Neural progenitor cell (in vitro differentiated cells): Measurements from ENCODE around the gene USP15.

Source experiments
- EZH2phosphoT487 ChIP-seq: fragments of 200-600 bp; sonication (generic); IDR thresholded peaks from 2 replicates; pipeline ENCODE4 v1.6.1; 2017; ENCODE audit warnings: antibody characterized with exemption
- TF ChIP-seq, protein P1 (sequence below): fragments of 200-600 bp; sonication (generic); IDR thresholded peaks from 2 replicates; pipeline ENCODE4 v1.5.1; 2017; ENCODE audit warnings: antibody characterized with exemption, mild to moderate bottlenecking

DNA sequence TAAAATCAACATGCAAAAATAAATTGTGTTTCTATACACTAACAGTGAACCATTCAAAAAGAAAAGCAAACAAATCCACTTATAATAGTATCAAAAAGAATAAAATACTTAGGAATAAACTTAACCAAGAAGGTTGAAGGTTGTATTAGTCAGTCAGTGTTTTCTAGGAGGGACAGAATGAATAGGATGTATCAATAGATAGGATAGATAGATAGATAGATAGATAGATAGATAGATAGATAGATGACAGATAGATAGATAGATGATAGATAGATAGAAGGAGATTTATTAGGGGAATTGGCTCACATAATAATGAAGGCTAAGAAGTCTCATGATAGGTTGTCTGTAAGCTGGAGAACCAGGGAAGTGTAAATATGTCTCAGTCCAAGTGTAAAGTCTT is 169.3 kb downstream of the USP15 start:
- no peak for TF ChIP-seq EZH2phosphoT487
- TF ChIP-seq, protein P1, sequence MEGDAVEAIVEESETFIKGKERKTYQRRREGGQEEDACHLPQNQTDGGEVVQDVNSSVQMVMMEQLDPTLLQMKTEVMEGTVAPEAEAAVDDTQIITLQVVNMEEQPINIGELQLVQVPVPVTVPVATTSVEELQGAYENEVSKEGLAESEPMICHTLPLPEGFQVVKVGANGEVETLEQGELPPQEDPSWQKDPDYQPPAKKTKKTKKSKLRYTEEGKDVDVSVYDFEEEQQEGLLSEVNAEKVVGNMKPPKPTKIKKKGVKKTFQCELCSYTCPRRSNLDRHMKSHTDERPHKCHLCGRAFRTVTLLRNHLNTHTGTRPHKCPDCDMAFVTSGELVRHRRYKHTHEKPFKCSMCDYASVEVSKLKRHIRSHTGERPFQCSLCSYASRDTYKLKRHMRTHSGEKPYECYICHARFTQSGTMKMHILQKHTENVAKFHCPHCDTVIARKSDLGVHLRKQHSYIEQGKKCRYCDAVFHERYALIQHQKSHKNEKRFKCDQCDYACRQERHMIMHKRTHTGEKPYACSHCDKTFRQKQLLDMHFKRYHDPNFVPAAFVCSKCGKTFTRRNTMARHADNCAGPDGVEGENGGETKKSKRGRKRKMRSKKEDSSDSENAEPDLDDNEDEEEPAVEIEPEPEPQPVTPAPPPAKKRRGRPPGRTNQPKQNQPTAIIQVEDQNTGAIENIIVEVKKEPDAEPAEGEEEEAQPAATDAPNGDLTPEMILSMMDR = no peak
